ENCODE results near the gene GPR162.

Gene GPR162

DNA sequence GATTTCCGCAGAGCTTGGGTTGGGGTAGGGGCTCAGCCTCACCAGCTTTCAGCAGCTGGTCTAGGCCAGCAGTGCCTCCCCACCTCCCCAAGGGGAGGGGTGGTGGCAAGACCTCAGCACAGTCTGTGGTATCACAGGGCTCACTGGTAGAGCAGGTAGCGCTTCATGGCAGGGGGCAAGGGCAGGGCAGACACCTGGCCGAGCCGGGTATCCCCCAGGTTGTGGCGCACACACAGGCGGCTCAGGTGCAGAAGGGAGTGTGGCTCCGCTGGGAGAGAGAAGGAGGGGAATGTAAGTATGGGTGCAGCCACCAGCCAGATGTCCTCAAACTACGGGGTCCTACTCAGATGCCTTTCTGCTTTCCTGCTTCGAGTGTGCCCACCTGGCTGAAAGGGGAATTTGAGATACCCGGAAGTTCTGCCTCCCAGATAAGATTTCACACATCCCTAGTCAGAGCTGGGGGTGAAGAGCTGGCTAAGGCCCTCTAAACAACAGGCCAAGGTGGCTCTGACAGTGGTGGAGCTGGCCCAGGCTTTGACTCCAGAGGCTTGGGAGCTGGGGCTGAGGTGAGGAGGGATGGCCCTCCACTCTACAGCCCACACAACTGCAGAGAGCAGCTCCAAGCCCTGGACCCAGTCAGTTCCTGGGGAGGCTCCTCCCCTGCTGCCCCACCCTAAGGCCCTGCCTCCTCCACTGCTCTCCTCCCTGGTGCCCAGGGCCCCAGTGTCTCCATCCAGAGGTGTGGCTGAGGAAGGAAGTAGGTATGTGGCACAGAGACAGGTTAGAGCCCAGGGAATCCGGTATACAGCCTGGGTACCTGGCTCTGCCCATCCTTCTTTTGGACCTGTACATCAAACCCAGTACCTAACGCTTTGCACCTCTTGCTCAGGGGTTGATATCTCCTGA lies 49.7 kb downstream of the GPR162 start:
- Histone ChIP-seq H3K36me3 (ENCODE audit: insufficient read depth, low read length) (peaks cover 63% of the 10 kb centered on the region), H3K9ac (ENCODE audit: low read length) (peak overlapping the region; percentile 49; the same call in 1 of the 2 replicates), H3K27me3 (ENCODE audit: insufficient read depth, low read length) (no peaks in the 10 kb centered on the region), H4K20me1 (ENCODE audit: insufficient read depth, low read length) (peaks cover 3% of the 10 kb centered on the region; the same call in 1 of the 2 replicates), H3K79me2 (ENCODE audit: insufficient read depth, low read length) (peaks cover 8% of the 10 kb centered on the region), H3K4me2 (ENCODE audit: low read length) (peak overlapping the region; percentile 93), H3F3A (ENCODE audit: insufficient read depth, low read length) (peaks cover 13% of the 10 kb centered on the region), H3K4me1 (ENCODE audit: insufficient read depth, low read length, severe bottlenecking) (peaks cover 60% of the 10 kb centered on the region), H3K27ac (ENCODE audit: low read depth, low read length, poor library complexity, severe bottlenecking) (peak overlapping the region; percentile 78), H2AFZ (ENCODE audit: low read length) (no peak overlapping the region), H3K9me3 (ENCODE audit: low read length) (no peaks in the 10 kb centered on the region), H3K9me2 (ENCODE audit: low read depth, low read length) (no peaks in the 10 kb centered on the region), H3K4me3 (ENCODE audit: low read depth, low read length, poor library complexity, severe bottlenecking) (peak overlapping the region; percentile 83)
- TF ChIP-seq CTCF (IDR thresholded peaks at IDR 0.05; ENCODE audit: low read length) (no peak), EZH2 (IDR thresholded peaks at IDR 0.05; ENCODE audit: borderline replicate concordance, low read length) (no peak)

- H3K27ac ChIP-seq (ENCODE audit: low read depth, low read length, poor library complexity, severe bottlenecking) = peak overlapping the region; percentile 78
- H3K9me3 ChIP-seq (ENCODE audit: low read length) = no peaks in the 10 kb centered on the region
- H3K27me3 ChIP-seq (ENCODE audit: insufficient read depth, low read length) = no peaks in the 10 kb centered on the region
- peak overlapping the region; percentile 93 for H3K4me2 ChIP-seq (ENCODE audit: low read length)
- H3K4me3 ChIP-seq (ENCODE audit: low read depth, low read length, poor library complexity, severe bottlenecking) = peak overlapping the region; percentile 83
- H3K36me3 ChIP-seq (ENCODE audit: insufficient read depth, low read length) = peaks cover 73% of the 10 kb centered on the region
- H3K4me1 ChIP-seq (ENCODE audit: insufficient read depth, low read length, severe bottlenecking) = peaks cover 52% of the 10 kb centered on the region
- H4K20me1 ChIP-seq (ENCODE audit: insufficient read depth, low read length) = peaks cover 3% of the 10 kb centered on the region; the same call in 1 of the 2 replicates
- H3K9me2 ChIP-seq (ENCODE audit: low read depth, low read length) = no peaks in the 10 kb centered on the region
- peaks cover 8% of the 10 kb centered on the region for H3K79me2 ChIP-seq (ENCODE audit: insufficient read depth, low read length)
- peaks cover 10% of the 10 kb centered on the region; the same call in 1 of the 2 replicates for H3F3A ChIP-seq (ENCODE audit: insufficient read depth, low read length)
- no peak overlapping the region for H2AFZ ChIP-seq (ENCODE audit: low read length)
- TF ChIP-seq EZH2 (IDR thresholded peaks at IDR 0.05; ENCODE audit: borderline replicate concordance, low read length) = no peak
- peak; percentile 86 for TF ChIP-seq CTCF (IDR thresholded peaks at IDR 0.05; ENCODE audit: low read length)
- H3K9ac ChIP-seq (ENCODE audit: low read length) = peak overlapping the region; percentile 88
These were observed 50.7 kb downstream of the GPR162 start for GRCh38 chr12:6872073-6873048.

Data from OCI-LY1 (cell line).